Transverse colon (tissue), 4 donors: Measurements from ENCODE around the gene LIN37. TPM values are rescaled to one million over a fixed set of nuclear protein-coding genes. Genes with fewer than 3 reads are reported as not detected.

ENCODE experiments used
- DNase-seq: peaks from one replicate; pipeline ENCODE4 v3.0.0-alpha.2; 2019
- H3K27ac ChIP-seq, 4 donors: fragments of 200-600 bp; sonication (generic); 2 replicates each; pipeline ENCODE4 v1.5.1; 2016 to 2018; ENCODE audit warnings: inconsistent platforms in 4 of 4
- H3K27me3 ChIP-seq: fragments of 200-600 bp; sonication (generic); 2 replicates; pipeline ENCODE4 v1.5.1; 2017; ENCODE audit warnings: inconsistent platforms
- H3K36me3 ChIP-seq, 4 donors: fragments of 200-600 bp; sonication (generic); 2 replicates each; pipeline ENCODE4 v1.5.1; 2017 to 2019; ENCODE audit warnings: inconsistent platforms in 4 of 4
- H3K4me1 ChIP-seq, 4 donors: fragments of 200-600 bp; sonication (generic); 2 replicates each; pipeline ENCODE4 v1.5.1; 2017 to 2020; ENCODE audit warnings: inconsistent platforms in 4 of 4
- H3K4me3 ChIP-seq, 4 donors: fragments of 200-600 bp; sonication (generic); 1 replicate in 1 of 4; 2 replicates in 3 of 4; pipeline versions ENCODE4 v1.5.1 to v1.6.1; 2017 to 2019; ENCODE audit warnings: inconsistent platforms in 4 of 4
- H3K9me3 ChIP-seq, 2 donors: fragments of 200-600 bp; sonication (generic); 2 replicates each; pipeline ENCODE4 v1.5.1; 2017 to 2019; ENCODE audit warnings: inconsistent platforms in 2 of 2
- EP300 ChIP-seq: sonication (generic); formaldehyde crosslinking; IDR thresholded peaks from one replicate; pipeline ENCODE4 v1.6.1; 2017; ENCODE audit warnings: antibody characterized with exemption, low read depth
- POLR2A ChIP-seq: fragments of 450-650 bp; IDR thresholded peaks from one replicate; pipeline ENCODE4 v1.6.1; 2016; ENCODE audit warnings: antibody characterized with exemption, mild to moderate bottlenecking, moderate library complexity
- POLR2AphosphoS5 ChIP-seq, 3 donors: sonication (generic); formaldehyde crosslinking; IDR thresholded peaks; one replicate each; pipeline ENCODE4 v1.6.1; 2016; ENCODE audit warnings: antibody characterized with exemption in 3 of 3
- WGBS, 2 donors: methylation state at CpG; one replicate each; pipeline ENCODE4 v1.1.5; 2018; ENCODE audit warnings: low coverage in 1 of 2; 5-methylcytosine and 5-hydroxymethylcytosine counted together
- in situ Hi-C, 4 donors: fragments of 200-750 bp; cut with MboI; loops; one replicate each; pipeline versions ENCODE4 v1.15.0 to v1.15.1; 2017; ENCODE audit warnings: low sequenced_read_pairs in 3 of 4, low pct_ligation_motif_present in 1 of 4, low pct_unique_long_range_greater_than_20kb in 1 of 4
- intact Hi-C: fragments of 100-400 bp; cut with DNase I; formaldehyde crosslinking; loops from one replicate; pipeline ENCODE4 v1.15.1; 2023; ENCODE audit warnings: low total_unique reads
- total RNA-seq, 4 donors: library from RNA; depleted of rRNA; stranded (reverse); fragments of >200 nt; gene quantifications; one replicate each; pipeline ENCODE4 v1.1.0, GENCODE V29; 2016
- TF ChIP-seq, protein P1 (sequence below), 5 experiments: fragments of 200-600 bp in 3 of 5; fragments of 450-650 bp in 2 of 5; sonication (generic) in 3 of 5; IDR thresholded peaks; 1 replicate in 2 of 5; 2 replicates in 3 of 5; pipeline ENCODE4 v1.5.1; 2016 to 2017; ENCODE audit warnings: antibody characterized with exemption in 5 of 5, inconsistent platforms in 3 of 5, mild to moderate bottlenecking in 2 of 5, moderate library complexity in 1 of 5

LIN37 gene
- total RNA-seq, 4 donors from 2014 or later = 10.5 to 41.1 (median 15.8) TPM

GRCh38 chr19:35784503-35785338, 36.3 kb downstream of the LIN37 start:
- WGBS, 2 donors = 83% methylated on average over 41 of the region's 45 CpGs; no CpG with 5 or more reads in 1 of the 2 donors
- Histone ChIP-seq H3K4me1 (no peaks in the 10 kb centered on the region), H3K9me3 (no peaks in the 10 kb centered on the region), H3K27ac (no peak overlapping the region), H3K36me3 (no peaks in the 10 kb centered on the region), H3K27me3 (no peaks in the 10 kb centered on the region), H3K4me3 (no peak overlapping the region)
- intact Hi-C loops (no loop called here), in situ Hi-C loops (no loop called here)
- DNase-seq = no peak
- TF ChIP-seq, protein P1, sequence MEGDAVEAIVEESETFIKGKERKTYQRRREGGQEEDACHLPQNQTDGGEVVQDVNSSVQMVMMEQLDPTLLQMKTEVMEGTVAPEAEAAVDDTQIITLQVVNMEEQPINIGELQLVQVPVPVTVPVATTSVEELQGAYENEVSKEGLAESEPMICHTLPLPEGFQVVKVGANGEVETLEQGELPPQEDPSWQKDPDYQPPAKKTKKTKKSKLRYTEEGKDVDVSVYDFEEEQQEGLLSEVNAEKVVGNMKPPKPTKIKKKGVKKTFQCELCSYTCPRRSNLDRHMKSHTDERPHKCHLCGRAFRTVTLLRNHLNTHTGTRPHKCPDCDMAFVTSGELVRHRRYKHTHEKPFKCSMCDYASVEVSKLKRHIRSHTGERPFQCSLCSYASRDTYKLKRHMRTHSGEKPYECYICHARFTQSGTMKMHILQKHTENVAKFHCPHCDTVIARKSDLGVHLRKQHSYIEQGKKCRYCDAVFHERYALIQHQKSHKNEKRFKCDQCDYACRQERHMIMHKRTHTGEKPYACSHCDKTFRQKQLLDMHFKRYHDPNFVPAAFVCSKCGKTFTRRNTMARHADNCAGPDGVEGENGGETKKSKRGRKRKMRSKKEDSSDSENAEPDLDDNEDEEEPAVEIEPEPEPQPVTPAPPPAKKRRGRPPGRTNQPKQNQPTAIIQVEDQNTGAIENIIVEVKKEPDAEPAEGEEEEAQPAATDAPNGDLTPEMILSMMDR (IDR thresholded peaks at IDR 0.05) = no peak
- TF ChIP-seq POLR2AphosphoS5 (IDR thresholded peaks at IDR 0.05) (no peak), EP300 (no peak), POLR2A (no peak)

- DNase-seq = no peak
- H3K9me3 ChIP-seq = no peaks in the 10 kb centered on the region
- H3K4me1 ChIP-seq = no peaks in the 10 kb centered on the region
- no peak overlapping the region for H3K27ac ChIP-seq
- in situ Hi-C loops (no loop called here), intact Hi-C loops (no loop called here)
- no peaks in the 10 kb centered on the region for H3K27me3 ChIP-seq
- 85% methylated on average over 10 of the region's 10 CpGs; no CpG with 5 or more reads in 1 of the 2 donors for WGBS, 2 donors
- TF ChIP-seq, protein P1 (IDR thresholded peaks at IDR 0.05) = no peak
- no peak for TF ChIP-seq POLR2AphosphoS5 (IDR thresholded peaks at IDR 0.05)
- TF ChIP-seq POLR2A = no peak
- no peak for TF ChIP-seq EP300
- no peaks in the 10 kb centered on the region for H3K36me3 ChIP-seq
- no peak overlapping the region for H3K4me3 ChIP-seq
Measured at GRCh38 chr19:35785339-35785627, 36.9 kb downstream of the LIN37 start.

- Histone ChIP-seq H3K27me3 (no peaks in the 10 kb centered on the region), H3K4me3 (no peak overlapping the region), H3K36me3 (no peaks in the 10 kb centered on the region), H3K9me3 (no peaks in the 10 kb centered on the region), H3K4me1 (no peaks in the 10 kb centered on the region), H3K27ac (no peak overlapping the region)
- no peak for DNase-seq
- intact Hi-C loops (no loop called here), in situ Hi-C loops (no loop called here)
- TF ChIP-seq POLR2A (no peak), POLR2AphosphoS5 (IDR thresholded peaks at IDR 0.05) (no peak), EP300 (no peak)
- TF ChIP-seq, protein P1 (IDR thresholded peaks at IDR 0.05) = no peak
- WGBS, 2 donors = 87% methylated on average over 21 of the region's 31 CpGs; no CpG with 5 or more reads in 1 of the 2 donors
Measured at GRCh38 chr19:35786299-35787160, 38.2 kb downstream of the LIN37 start.

GRCh38 chr19:35787227-35787799, 38.9 kb downstream of the LIN37 start:
- WGBS, 2 donors = 91% methylated on average over 11 of the region's 15 CpGs; no CpG with 5 or more reads in 1 of the 2 donors
- DNase-seq = no peak
- Histone ChIP-seq H3K4me3 (no peak overlapping the region), H3K36me3 (no peaks in the 10 kb centered on the region), H3K27me3 (no peaks in the 10 kb centered on the region), H3K9me3 (no peaks in the 10 kb centered on the region), H3K27ac (no peak overlapping the region), H3K4me1 (no peaks in the 10 kb centered on the region)
- intact Hi-C loops = no loop called here
- TF ChIP-seq POLR2AphosphoS5 (IDR thresholded peaks at IDR 0.05) = no peak
- no peak for TF ChIP-seq POLR2A
- TF ChIP-seq, protein P1 (IDR thresholded peaks at IDR 0.05) = no peak
- TF ChIP-seq EP300 = no peak
- in situ Hi-C loops = no loop called here
